ENCODE data around the gene STYXL1. TPM values are rescaled to one million over a fixed set of nuclear protein-coding genes. Genes with fewer than 3 reads are reported as not detected.
"Not testable (repeated sequence)": the region's sequence is repeated elsewhere in the genome, so short reads cannot be mapped to it uniquely, and the experiment has no call there.

The STYXL1 gene
- total RNA-seq, 1 donor from 2014 or later: 32.5 TPM

DNA sequence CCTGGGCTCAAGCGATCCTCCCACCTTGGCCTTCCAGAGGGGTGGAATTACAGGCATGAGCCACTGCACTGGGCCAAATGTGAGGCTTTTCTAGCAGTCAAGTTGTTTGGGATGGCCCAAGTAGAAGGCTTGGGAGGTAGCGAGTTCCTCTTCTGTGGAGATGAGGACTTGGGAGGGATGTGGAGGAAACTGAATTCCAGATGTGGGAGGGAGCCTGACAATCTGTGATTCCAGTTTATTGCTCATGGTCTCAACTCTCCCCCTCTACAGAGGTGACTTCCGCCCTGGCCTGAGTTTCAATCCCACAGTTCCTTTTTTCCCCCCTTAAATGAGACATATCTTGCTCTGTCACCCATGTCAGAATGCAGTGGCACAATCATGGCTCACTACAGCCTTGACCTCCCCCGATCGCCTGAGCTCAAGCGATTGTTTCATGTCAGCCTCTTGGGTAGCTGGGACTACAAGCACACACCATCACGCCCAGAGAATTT lies 3.4 kb downstream of the STYXL1 start:
- Mint-ChIP-seq H3K9me3 (ENCODE audit: unreplicated experiment) (no peaks in the 10 kb centered on the region), H3K4me1 (ENCODE audit: unreplicated experiment) (peaks cover 15% of the 10 kb centered on the region), H3K4me3 (ENCODE audit: unreplicated experiment) (no peak overlapping the region), H3K36me3 (ENCODE audit: unreplicated experiment) (peaks cover 8% of the 10 kb centered on the region), H3K27me3 (ENCODE audit: unreplicated experiment) (no peaks in the 10 kb centered on the region), H3K27ac (ENCODE audit: unreplicated experiment) (no peak overlapping the region)
- TF ChIP-seq, protein P1, sequence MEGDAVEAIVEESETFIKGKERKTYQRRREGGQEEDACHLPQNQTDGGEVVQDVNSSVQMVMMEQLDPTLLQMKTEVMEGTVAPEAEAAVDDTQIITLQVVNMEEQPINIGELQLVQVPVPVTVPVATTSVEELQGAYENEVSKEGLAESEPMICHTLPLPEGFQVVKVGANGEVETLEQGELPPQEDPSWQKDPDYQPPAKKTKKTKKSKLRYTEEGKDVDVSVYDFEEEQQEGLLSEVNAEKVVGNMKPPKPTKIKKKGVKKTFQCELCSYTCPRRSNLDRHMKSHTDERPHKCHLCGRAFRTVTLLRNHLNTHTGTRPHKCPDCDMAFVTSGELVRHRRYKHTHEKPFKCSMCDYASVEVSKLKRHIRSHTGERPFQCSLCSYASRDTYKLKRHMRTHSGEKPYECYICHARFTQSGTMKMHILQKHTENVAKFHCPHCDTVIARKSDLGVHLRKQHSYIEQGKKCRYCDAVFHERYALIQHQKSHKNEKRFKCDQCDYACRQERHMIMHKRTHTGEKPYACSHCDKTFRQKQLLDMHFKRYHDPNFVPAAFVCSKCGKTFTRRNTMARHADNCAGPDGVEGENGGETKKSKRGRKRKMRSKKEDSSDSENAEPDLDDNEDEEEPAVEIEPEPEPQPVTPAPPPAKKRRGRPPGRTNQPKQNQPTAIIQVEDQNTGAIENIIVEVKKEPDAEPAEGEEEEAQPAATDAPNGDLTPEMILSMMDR (IDR thresholded peaks at IDR 0.05): no peak
- no peak for DNase-seq (ENCODE audit: extremely low spot score, unreplicated experiment)

DNA sequence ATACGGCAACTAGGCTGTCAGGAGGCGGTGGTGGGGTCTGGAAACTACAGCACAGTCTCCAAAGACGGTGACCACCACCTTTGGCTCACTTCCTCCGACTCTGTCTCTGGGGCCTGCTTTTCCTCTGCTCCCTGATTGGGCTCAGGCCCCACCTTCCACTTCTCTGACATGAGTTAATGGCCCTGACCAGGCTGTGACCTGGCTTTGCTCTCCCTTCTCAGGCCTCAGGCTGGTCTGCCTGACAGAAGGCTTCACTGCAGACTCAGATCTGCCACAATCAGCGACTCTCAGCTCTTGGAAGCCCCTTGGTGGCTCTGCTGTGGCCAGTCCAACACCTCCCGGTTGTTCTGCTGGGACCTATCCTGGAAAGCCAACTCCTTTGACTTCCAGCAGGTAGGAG lies 7.7 kb downstream of the STYXL1 start:
- no peaks in the 10 kb centered on the region for H3K27me3 Mint-ChIP-seq (ENCODE audit: unreplicated experiment)
- H3K27ac Mint-ChIP-seq (ENCODE audit: unreplicated experiment): no peak overlapping the region
- H3K4me3 Mint-ChIP-seq (ENCODE audit: unreplicated experiment): no peak overlapping the region
- no peak for DNase-seq (ENCODE audit: extremely low spot score, unreplicated experiment)
- peaks cover 6% of the 10 kb centered on the region for H3K36me3 Mint-ChIP-seq (ENCODE audit: unreplicated experiment)
- no peaks in the 10 kb centered on the region for H3K4me1 Mint-ChIP-seq (ENCODE audit: unreplicated experiment)
- TF ChIP-seq, protein P1 (IDR thresholded peaks at IDR 0.05): no peak
- H3K9me3 Mint-ChIP-seq (ENCODE audit: unreplicated experiment): no peaks in the 10 kb centered on the region

DNA sequence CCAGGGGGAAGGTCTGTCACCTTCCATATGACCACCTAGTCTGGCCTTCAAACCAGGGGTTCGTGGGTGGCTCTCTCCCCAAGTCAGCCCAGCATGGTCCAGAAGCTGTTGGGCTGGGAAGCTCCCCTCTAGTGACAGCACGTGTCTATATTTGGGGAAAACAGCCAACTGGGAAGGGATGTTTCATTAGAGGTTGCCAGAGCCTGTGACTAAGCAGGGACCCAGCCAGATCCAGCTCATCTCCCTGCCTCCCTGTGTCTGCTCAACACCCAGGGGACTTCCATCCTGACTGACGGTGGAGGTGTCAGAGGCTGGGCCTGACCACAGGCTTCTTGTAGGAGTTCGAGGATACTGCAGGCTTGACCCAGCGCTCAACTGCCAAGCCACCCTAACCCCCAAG lies 10.5 kb downstream of the STYXL1 start:
- H3K36me3 Mint-ChIP-seq (ENCODE audit: unreplicated experiment): no peaks in the 10 kb centered on the region
- H3K4me1 Mint-ChIP-seq (ENCODE audit: unreplicated experiment): no peaks in the 10 kb centered on the region
- TF ChIP-seq, protein P1 (IDR thresholded peaks at IDR 0.05): no peak
- no peaks in the 10 kb centered on the region for H3K27me3 Mint-ChIP-seq (ENCODE audit: unreplicated experiment)
- no peaks in the 10 kb centered on the region for H3K9me3 Mint-ChIP-seq (ENCODE audit: unreplicated experiment)
- H3K4me3 Mint-ChIP-seq (ENCODE audit: unreplicated experiment): no peak overlapping the region
- no peak for DNase-seq (ENCODE audit: extremely low spot score, unreplicated experiment)
- H3K27ac Mint-ChIP-seq (ENCODE audit: unreplicated experiment): no peak overlapping the region

DNA sequence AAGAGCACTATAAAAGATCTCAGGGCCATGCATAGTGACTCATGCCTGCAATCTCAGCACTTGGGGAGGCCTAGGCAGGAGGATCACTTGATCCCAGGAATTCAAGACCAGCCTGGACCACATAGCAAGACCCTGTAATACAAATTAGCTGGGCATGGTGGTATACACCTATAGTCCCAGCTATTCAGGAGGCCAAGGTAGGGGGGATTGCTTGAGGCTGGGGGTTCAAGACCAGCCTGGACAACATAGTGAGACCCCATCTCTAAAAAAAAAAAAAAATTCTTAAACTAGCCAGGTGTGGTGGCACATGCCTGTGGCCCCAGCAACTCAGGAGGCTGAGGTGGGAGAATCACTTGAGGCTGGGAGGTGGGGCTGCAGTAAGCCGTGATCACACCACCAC lies 15.8 kb downstream of the STYXL1 start:
- Mint-ChIP-seq H3K27me3 (ENCODE audit: unreplicated experiment) (no peaks in the 10 kb centered on the region), H3K4me1 (ENCODE audit: unreplicated experiment) (no peaks in the 10 kb centered on the region), H3K9me3 (ENCODE audit: unreplicated experiment) (no peaks in the 10 kb centered on the region), H3K27ac (ENCODE audit: unreplicated experiment) (no peak overlapping the region), H3K36me3 (ENCODE audit: unreplicated experiment) (peaks cover 6% of the 10 kb centered on the region), H3K4me3 (ENCODE audit: unreplicated experiment) (no peak overlapping the region)
- DNase-seq (ENCODE audit: extremely low spot score, unreplicated experiment): no peak
- TF ChIP-seq, protein P1 (IDR thresholded peaks at IDR 0.05): no peak

DNA sequence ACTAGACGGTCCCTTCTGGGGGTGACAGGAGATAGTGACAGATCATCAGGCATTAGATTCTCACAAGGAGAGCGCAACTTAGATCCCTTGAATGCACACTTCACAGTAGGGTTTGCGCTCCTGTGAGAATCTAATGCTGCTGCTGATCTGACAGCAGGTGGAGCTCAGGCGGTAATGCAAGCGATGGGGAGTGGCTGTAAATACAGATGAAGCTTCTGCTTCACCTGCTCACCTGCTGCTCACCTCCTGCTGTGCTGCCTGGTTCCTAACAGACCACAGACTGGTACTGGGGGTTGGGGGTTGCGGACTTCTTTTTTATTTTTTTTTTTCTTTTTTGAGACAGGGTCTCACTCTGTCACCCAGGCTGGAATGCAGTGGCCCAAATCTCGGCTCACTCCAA lies 18.1 kb downstream of the STYXL1 start:
- peaks cover 11% of the 10 kb centered on the region for H3K36me3 Mint-ChIP-seq (ENCODE audit: unreplicated experiment)
- H3K4me3 Mint-ChIP-seq (ENCODE audit: unreplicated experiment); H3K9me3 Mint-ChIP-seq (ENCODE audit: unreplicated experiment); H3K27ac Mint-ChIP-seq (ENCODE audit: unreplicated experiment); DNase-seq (ENCODE audit: extremely low spot score, unreplicated experiment); H3K4me1 Mint-ChIP-seq (ENCODE audit: unreplicated experiment); H3K27me3 Mint-ChIP-seq (ENCODE audit: unreplicated experiment): not testable (repeated sequence)

DNA sequence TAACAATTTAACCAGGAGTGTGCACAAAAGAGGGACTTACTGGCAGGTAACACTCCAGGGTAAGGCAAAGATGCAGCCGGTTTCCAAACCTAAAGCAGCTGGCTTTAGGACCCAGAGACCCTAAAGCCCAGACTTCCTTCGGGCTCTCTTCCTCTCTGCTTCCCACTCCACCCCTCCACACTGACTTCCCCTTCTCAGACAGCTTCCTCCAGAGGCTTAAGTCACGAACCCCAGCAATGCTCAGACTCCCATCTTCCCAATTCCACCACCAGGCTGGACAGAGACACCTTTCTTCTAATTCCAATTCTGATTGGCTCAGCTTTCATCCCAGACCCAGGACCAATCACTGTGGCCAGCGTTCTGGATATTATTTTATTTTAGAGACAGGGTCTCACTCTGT lies 24.8 kb downstream of the STYXL1 start:
- no peaks in the 10 kb centered on the region for H3K9me3 Mint-ChIP-seq (ENCODE audit: unreplicated experiment)
- TF ChIP-seq, protein P1 (IDR thresholded peaks at IDR 0.05): no peak
- no peaks in the 10 kb centered on the region for H3K27me3 Mint-ChIP-seq (ENCODE audit: unreplicated experiment)
- peaks cover 12% of the 10 kb centered on the region for H3K36me3 Mint-ChIP-seq (ENCODE audit: unreplicated experiment)
- no peak overlapping the region for H3K4me3 Mint-ChIP-seq (ENCODE audit: unreplicated experiment)
- no peak for DNase-seq (ENCODE audit: extremely low spot score, unreplicated experiment)
- no peak overlapping the region for H3K27ac Mint-ChIP-seq (ENCODE audit: unreplicated experiment)
- peaks cover 2% of the 10 kb centered on the region for H3K4me1 Mint-ChIP-seq (ENCODE audit: unreplicated experiment)

Data from osteocyte (in vitro differentiated cells).